CD4-positive, alpha-beta T cell (primary cell): ENCODE measurements around the gene IGF1R. TPM values are rescaled to one million over a fixed set of nuclear protein-coding genes. Genes with fewer than 3 reads are reported as not detected.

Experiments used
- ATAC-seq: fragments of 200-7000 bp; cut with Tn5 transposase; one replicate; pipeline ENCODE4 v1.10.0; 2022; ENCODE audit warnings: mild to moderate bottlenecking; ENCODE audit not compliant: poor library complexity
- CTCF ChIA-PET: fragments of 350-600 bp; sonication (Branson Sonifier 250); formaldehyde crosslinking; loops from one replicate; lab custom pipeline; 2021; ENCODE audit warnings: antibody characterized with exemption, inconsistent platforms; lab: Charles Lee
- POLR2A ChIA-PET: fragments of 350-600 bp; sonication (Branson Sonifier 250); formaldehyde crosslinking; loops from one replicate; lab custom pipeline; 2021; ENCODE audit warnings: antibody characterized with exemption, inconsistent platforms; lab: Charles Lee
- DNase-seq, 14 experiments: peaks; one replicate each; pipeline ENCODE4 v3.0.0-alpha.2; 2013 to 2020; ENCODE audit warnings: mixed read lengths in 2 of 14
- H3K27ac ChIP-seq, 2 donors: one replicate each; pipeline versions ENCODE4 v1.5.1 to v1.7.0; 2013; ENCODE audit warnings: low read length in 2 of 2, low read depth in 1 of 2, mild to moderate bottlenecking in 1 of 2
- H3K27me3 ChIP-seq, 2 experiments: 1 replicate in 1 of 2; 2 replicates in 1 of 2; pipeline versions ENCODE4 v1.6.1 to v1.7.0; 2013; ENCODE audit warnings: low read length in 2 of 2, control low read depth in 1 of 2, mild to moderate bottlenecking in 1 of 2, moderate library complexity in 1 of 2; ENCODE audit not compliant: insufficient read depth in 2 of 2, control insufficient read depth in 1 of 2
- H3K36me3 ChIP-seq: one replicate; pipeline ENCODE4 v1.6.1; 2013; ENCODE audit warnings: low read length, control low read depth; ENCODE audit not compliant: insufficient read depth
- H3K4me1 ChIP-seq: one replicate; pipeline ENCODE4 v1.6.1; 2013; ENCODE audit warnings: low read length, control low read depth; ENCODE audit not compliant: insufficient read depth
- H3K4me3 ChIP-seq: one replicate; pipeline ENCODE4 v1.5.1; 2013; ENCODE audit warnings: mild to moderate bottlenecking, low read length, moderate library complexity
- H3K9me3 ChIP-seq, 2 experiments: 1 replicate in 1 of 2; 2 replicates in 1 of 2; pipeline versions ENCODE4 v1.6.1 to v1.7.0; 2013; ENCODE audit warnings: low read length in 2 of 2, mild to moderate bottlenecking in 2 of 2, control low read depth in 1 of 2, moderate library complexity in 1 of 2; ENCODE audit not compliant: control insufficient read depth in 1 of 2, insufficient read depth in 1 of 2
- H3K27ac Mint-ChIP-seq: one replicate; pipeline ENCODE4 v1.8.0; 2020; ENCODE audit warnings: mixed read lengths
- H3K27me3 Mint-ChIP-seq: one replicate; pipeline ENCODE4 v1.8.0; 2021; ENCODE audit warnings: mixed read lengths
- H3K36me3 Mint-ChIP-seq: one replicate; pipeline ENCODE4 v1.8.0; 2021; ENCODE audit warnings: low read depth, mixed read lengths
- H3K4me1 Mint-ChIP-seq: one replicate; pipeline ENCODE4 v1.8.0; 2021; ENCODE audit warnings: low read depth, mixed read lengths
- H3K4me3 Mint-ChIP-seq: one replicate; pipeline ENCODE4 v1.8.0; 2020; ENCODE audit warnings: mild to moderate bottlenecking, mixed read lengths
- H3K9me3 Mint-ChIP-seq: one replicate; pipeline ENCODE4 v1.8.0; 2020; ENCODE audit warnings: mixed read lengths
- intact Hi-C, 2 experiments: fragments of 100-400 bp; cut with DNase I in 1 of 2; cut with micrococcal nuclease in 1 of 2; formaldehyde crosslinking; loops; one replicate each; pipeline versions ENCODE4 v1.15.1 to v1.9.0; 2023 to 2025; cut with DNase I, micrococcal nuclease
- total RNA-seq, 174 experiments: library from RNA in 2 of 174; stranded (reverse) in 2 of 174; gene quantifications; one replicate each; pipeline ENCODE4 v1.2.3 and lab custom pipeline; 2021 to 2026
- TF ChIP-seq, protein P1 (sequence below): fragments of 200-600 bp; IDR thresholded peaks from one replicate; pipeline ENCODE4 v1.8.0; 2022; ENCODE audit warnings: antibody characterized with exemption, mild to moderate bottlenecking

IGF1R gene
- total RNA-seq, 2 experiments from 2014 or later = 39.2 to 40.3 TPM

- peaks cover 59% of the 10 kb centered on the region for H3K36me3 Mint-ChIP-seq
- H3K4me1 Mint-ChIP-seq = peaks cover 7% of the 10 kb centered on the region
- TF ChIP-seq, protein P1, sequence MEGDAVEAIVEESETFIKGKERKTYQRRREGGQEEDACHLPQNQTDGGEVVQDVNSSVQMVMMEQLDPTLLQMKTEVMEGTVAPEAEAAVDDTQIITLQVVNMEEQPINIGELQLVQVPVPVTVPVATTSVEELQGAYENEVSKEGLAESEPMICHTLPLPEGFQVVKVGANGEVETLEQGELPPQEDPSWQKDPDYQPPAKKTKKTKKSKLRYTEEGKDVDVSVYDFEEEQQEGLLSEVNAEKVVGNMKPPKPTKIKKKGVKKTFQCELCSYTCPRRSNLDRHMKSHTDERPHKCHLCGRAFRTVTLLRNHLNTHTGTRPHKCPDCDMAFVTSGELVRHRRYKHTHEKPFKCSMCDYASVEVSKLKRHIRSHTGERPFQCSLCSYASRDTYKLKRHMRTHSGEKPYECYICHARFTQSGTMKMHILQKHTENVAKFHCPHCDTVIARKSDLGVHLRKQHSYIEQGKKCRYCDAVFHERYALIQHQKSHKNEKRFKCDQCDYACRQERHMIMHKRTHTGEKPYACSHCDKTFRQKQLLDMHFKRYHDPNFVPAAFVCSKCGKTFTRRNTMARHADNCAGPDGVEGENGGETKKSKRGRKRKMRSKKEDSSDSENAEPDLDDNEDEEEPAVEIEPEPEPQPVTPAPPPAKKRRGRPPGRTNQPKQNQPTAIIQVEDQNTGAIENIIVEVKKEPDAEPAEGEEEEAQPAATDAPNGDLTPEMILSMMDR = no peak
- DNase-seq (no peak), ATAC-seq (no peak)
- intact Hi-C loops = no loop called here
- H3K27ac Mint-ChIP-seq = no peak overlapping the region
- H3K4me3 ChIP-seq = no peak overlapping the region
- H3K27me3 Mint-ChIP-seq = no peaks in the 10 kb centered on the region
- H3K9me3 Mint-ChIP-seq = peaks cover 3% of the 10 kb centered on the region
- no peak overlapping the region for H3K4me3 Mint-ChIP-seq
- ChIA-PET POLR2A (no interaction called here), CTCF (no interaction called here)
- no peaks in the 10 kb centered on the region for H3K36me3 ChIP-seq
- H3K4me1 ChIP-seq = no peaks in the 10 kb centered on the region
- H3K27ac ChIP-seq = no peak overlapping the region
- no peaks in the 10 kb centered on the region for H3K9me3 ChIP-seq
- H3K27me3 ChIP-seq = no peaks in the 10 kb centered on the region
Observed at GRCh38 chr15:98815207-98815606, 166.9 kb downstream of the IGF1R start.

- Histone ChIP-seq H3K27ac (no peak overlapping the region), H3K4me1 (no peaks in the 10 kb centered on the region), H3K27me3 (no peaks in the 10 kb centered on the region), H3K9me3 (no peaks in the 10 kb centered on the region), H3K4me3 (no peak overlapping the region), H3K36me3 (no peaks in the 10 kb centered on the region)
- Mint-ChIP-seq H3K9me3 (peaks cover 6% of the 10 kb centered on the region), H3K36me3 (peaks cover 82% of the 10 kb centered on the region), H3K27ac (no peak overlapping the region), H3K4me1 (peaks cover 7% of the 10 kb centered on the region), H3K27me3 (no peaks in the 10 kb centered on the region), H3K4me3 (no peak overlapping the region)
- ChIA-PET CTCF (no interaction called here), POLR2A (no interaction called here)
- ATAC-seq (no peak), DNase-seq (no peak)
- intact Hi-C loops = no loop called here
- TF ChIP-seq, protein P1 = no peak
Observed at GRCh38 chr15:98817745-98818144, 169.4 kb downstream of the IGF1R start.

- intact Hi-C loops = no loop called here
- Histone ChIP-seq H3K4me3 (no peak overlapping the region), H3K27me3 (no peaks in the 10 kb centered on the region), H3K36me3 (no peaks in the 10 kb centered on the region), H3K4me1 (no peaks in the 10 kb centered on the region), H3K9me3 (peaks cover 3 to 18% of the 10 kb centered on the region in 2 experiments), H3K27ac (no peak overlapping the region)
- ATAC-seq (no peak), DNase-seq (peak in 2 of 14 experiments; percentile 7 to 22)
- Mint-ChIP-seq H3K9me3 (peaks cover 7% of the 10 kb centered on the region), H3K36me3 (peaks cover 89% of the 10 kb centered on the region), H3K27me3 (no peaks in the 10 kb centered on the region), H3K4me3 (no peak overlapping the region), H3K4me1 (no peaks in the 10 kb centered on the region), H3K27ac (no peak overlapping the region)
- ChIA-PET POLR2A (no interaction called here), CTCF (interaction anchor here (1.0 kb wide), 1 partner anchor 25 kb away, joined by 3 read pairs; no protein-coding TSS in a partner anchor)
- TF ChIP-seq, protein P1 = no peak
Observed at GRCh38 chr15:98823012-98823458, 174.7 kb downstream of the IGF1R start.
